ENCODE measurements around the gene CLMP.
"Not testable (repeated sequence)": the region's sequence is repeated elsewhere in the genome, so short reads cannot be mapped to it uniquely, and the experiment has no call there.

CLMP gene

DNA sequence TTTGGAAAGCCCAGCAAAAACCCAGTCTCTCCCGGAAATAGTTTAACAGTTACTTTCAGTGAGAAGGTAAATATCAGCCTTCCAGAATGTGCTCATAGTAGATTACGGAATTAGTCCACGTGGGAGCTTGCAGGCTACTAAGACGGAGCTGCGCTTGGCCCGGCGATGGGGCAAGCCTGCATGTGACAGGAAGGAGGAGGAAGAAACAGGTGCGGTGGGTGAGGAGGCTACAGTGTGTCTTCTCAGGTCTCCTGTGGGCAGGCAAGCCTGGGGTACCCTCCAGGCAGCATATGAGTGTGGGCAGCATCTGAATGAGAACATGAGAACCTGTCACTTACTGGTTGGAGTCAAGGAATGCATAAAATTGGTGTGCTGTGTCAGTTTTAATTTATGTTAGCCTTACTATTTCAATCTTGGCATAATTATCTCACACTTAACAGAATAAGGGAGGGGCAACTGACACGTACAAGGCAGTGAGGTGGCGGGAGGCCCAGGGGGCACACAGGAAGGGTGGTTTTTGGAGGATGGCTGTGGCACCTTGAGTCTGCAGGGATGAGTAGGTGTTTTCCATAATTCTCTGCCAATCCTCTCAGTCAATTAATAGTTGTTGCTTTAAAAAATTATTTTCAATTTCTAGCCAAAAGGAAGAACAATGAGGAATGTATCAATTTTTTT is 35.7 kb downstream of the CLMP start:
- no peak overlapping the region for H3K4me3 ChIP-seq (ENCODE audit: low read length)
- TF ChIP-seq, protein P1, sequence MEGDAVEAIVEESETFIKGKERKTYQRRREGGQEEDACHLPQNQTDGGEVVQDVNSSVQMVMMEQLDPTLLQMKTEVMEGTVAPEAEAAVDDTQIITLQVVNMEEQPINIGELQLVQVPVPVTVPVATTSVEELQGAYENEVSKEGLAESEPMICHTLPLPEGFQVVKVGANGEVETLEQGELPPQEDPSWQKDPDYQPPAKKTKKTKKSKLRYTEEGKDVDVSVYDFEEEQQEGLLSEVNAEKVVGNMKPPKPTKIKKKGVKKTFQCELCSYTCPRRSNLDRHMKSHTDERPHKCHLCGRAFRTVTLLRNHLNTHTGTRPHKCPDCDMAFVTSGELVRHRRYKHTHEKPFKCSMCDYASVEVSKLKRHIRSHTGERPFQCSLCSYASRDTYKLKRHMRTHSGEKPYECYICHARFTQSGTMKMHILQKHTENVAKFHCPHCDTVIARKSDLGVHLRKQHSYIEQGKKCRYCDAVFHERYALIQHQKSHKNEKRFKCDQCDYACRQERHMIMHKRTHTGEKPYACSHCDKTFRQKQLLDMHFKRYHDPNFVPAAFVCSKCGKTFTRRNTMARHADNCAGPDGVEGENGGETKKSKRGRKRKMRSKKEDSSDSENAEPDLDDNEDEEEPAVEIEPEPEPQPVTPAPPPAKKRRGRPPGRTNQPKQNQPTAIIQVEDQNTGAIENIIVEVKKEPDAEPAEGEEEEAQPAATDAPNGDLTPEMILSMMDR (conservative IDR thresholded peaks at IDR 0.05; ENCODE audit: low read length), result no peak
- DNase-seq (ENCODE audit: low read depth), result no peak

DNA sequence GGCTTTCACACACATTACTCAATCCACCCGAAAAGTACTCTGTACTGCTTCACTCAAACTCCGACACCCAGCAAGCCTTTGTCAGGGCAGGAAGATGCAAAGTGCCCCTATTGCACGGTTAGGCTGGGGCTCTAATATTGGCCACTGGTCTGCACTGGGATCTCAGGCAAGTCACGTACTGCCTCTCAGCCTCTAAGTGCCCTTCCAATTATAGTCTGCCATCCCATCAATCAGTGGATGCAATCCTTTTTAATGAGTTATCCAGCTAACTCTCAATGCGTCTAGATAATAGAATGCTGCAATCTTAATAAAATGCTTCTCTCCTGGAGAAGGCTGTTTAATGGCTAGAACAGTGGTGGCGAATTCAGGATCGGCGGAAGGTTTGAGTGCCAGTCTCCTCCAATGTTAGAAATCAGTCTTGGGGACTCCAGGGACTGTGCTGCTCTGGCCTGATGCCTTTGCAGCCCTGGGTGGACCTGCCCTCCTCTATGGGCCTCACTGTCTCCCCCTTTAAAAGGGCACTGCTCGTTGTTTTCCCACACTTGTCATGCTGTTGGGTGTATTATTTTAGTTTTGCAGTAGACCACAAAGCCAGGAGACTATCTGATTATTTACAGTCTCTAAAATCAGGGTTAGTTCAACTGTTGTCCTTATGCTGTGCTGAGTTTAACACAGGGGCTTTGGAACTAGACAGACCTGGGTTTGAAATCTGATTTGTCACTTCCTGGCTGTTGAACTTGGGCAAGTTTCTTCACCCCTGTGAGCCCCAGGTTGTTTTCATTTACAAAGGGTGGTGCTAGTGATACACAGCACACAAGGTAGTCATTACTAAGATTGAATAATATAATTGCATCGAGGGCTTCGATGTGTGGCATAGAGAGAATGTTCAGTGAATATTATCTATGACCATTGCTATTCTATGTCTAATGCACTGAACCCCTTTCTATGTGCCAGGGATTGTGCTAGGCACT is 36.7 kb downstream of the CLMP start:
- DNase-seq (ENCODE audit: low read depth), result no peak
- TF ChIP-seq, protein P1 (conservative IDR thresholded peaks at IDR 0.05; ENCODE audit: low read length), result no peak
- H3K4me3 ChIP-seq (ENCODE audit: low read length), result no peak overlapping the region

GRCh38 chr11:123152951-123153350 is 42.1 kb downstream of the CLMP start:
- DNase-seq (ENCODE audit: low read depth), result no peak
- H3K4me3 ChIP-seq (ENCODE audit: low read length), result no peak overlapping the region
- TF ChIP-seq, protein P1 (conservative IDR thresholded peaks at IDR 0.05; ENCODE audit: low read length), result no peak

DNA sequence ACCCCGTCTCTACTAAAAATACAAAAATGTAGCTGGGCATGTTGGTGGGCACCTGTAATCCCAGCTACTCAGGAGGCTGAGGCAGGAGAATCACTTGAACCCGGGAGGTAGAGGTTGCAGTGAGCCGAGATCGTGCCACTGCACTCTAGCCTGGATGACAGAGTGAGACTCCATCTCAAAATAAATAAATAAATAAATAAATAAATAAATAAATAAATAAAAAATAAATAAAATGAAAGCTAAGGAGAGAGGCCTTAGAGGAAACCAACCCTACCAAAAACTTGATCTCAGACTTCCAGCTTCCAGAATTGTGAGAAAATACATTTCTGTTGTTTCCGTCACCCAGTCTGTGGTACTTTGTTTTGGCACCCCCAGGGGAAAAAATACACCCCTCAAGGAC is 42.7 kb downstream of the CLMP start:
- not testable (repeated sequence) for H3K4me3 ChIP-seq (ENCODE audit: low read length); DNase-seq (ENCODE audit: low read depth)

DNA sequence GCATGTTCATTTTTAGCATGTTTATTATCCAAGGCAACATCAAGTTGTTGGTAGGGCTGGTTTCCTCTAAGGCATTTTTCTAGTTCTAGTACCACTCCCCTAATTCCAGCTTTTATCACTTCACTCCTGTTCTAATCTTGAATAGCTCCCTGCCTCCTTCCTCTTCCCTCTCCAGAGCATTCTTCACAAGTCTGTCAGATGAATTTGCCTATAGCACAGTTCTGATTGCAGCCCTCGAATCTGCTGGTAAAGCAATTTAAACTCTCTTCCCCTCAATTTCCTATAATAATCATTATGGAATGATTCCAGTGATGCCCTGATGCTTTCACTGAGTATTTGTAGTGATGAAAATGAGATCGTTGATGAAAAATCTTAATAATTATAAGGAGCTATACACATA is 43.3 kb downstream of the CLMP start:
- no peak overlapping the region for H3K4me3 ChIP-seq (ENCODE audit: low read length)
- TF ChIP-seq, protein P1 (conservative IDR thresholded peaks at IDR 0.05; ENCODE audit: low read length), result no peak
- DNase-seq (ENCODE audit: low read depth), result no peak

GRCh38 chr11:123151366-123151765 is 43.7 kb downstream of the CLMP start:
- no peak overlapping the region for H3K4me3 ChIP-seq (ENCODE audit: low read length)
- TF ChIP-seq, protein P1 (conservative IDR thresholded peaks at IDR 0.05; ENCODE audit: low read length), result no peak

DNA sequence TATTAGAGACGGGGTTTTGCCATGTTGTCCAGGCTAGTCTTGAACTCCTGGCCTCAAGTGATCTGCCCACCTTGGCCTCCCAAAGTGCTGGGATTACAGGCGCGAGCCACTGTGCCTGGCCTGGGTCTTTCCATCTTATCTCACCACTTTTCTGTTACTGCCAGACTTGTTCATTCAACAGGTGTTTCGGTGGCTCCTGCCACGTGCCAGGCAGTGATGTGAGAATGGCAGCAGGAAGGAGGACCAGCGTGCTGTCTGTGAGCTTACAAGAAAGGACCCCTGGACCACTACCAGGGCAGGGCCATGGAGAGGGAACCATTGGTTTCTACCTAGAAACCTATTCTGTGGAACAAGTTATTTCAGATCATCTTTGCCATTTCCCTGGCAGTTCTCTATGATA is 44.2 kb downstream of the CLMP start:
- TF ChIP-seq, protein P1 (conservative IDR thresholded peaks at IDR 0.05; ENCODE audit: low read length), result no peak
- DNase-seq (ENCODE audit: low read depth), result no peak
- H3K4me3 ChIP-seq (ENCODE audit: low read length), result no peak overlapping the region

More at GRCh38 chr11:123151366-123151765, 43.7 kb downstream of the CLMP start:
- DNase-seq (ENCODE audit: low read depth), result no peak
